MCF 10A (cell line): ENCODE results near the gene NTN4. TPM values are rescaled to one million over a fixed set of nuclear protein-coding genes. Genes with fewer than 3 reads are reported as not detected.
A peak's percentile ranks its signal among the peaks of the same experiment; 100 is the strongest.

Experiments
- BruUV-seq: library from RNA; stranded (reverse); fragments of 400-500 nt; replicated peaks from 2 replicates; lab custom pipeline; 2021; lab: Mats Ljungman, UMichigan
- CTCF ChIA-PET: fragments of 300-600 bp; sonication (Branson Sonifier 250); formaldehyde crosslinking; extraction: SDS; loops from one replicate; lab custom pipeline; 2021; ENCODE audit warnings: antibody characterized with exemption, inconsistent platforms; lab: Yijun Ruan, JAX
- POLR2A ChIA-PET: fragments of 300-600, 350-650 bp; sonication (Branson Sonifier 250); formaldehyde crosslinking; extraction: SDS; loops from one replicate; lab custom pipeline; 2020; ENCODE audit warnings: antibody characterized with exemption, inconsistent platforms; lab: Yijun Ruan, JAX
- DNase-seq: peaks from one replicate; pipeline ENCODE4 v3.0.0-alpha.2; 2018; ENCODE audit not compliant: unreplicated experiment
- H3K27ac Mint-ChIP-seq: one replicate; pipeline ENCODE4 v1.8.0; 2022; ENCODE audit warnings: mild to moderate bottlenecking, low read depth, mixed read lengths; ENCODE audit not compliant: unreplicated experiment
- H3K27me3 Mint-ChIP-seq: one replicate; pipeline ENCODE4 v1.8.0; 2022; ENCODE audit warnings: mixed read lengths; ENCODE audit not compliant: insufficient read depth, unreplicated experiment
- H3K36me3 Mint-ChIP-seq: one replicate; pipeline ENCODE4 v1.8.0; 2022; ENCODE audit warnings: mild to moderate bottlenecking, moderate library complexity, mixed read lengths; ENCODE audit not compliant: insufficient read depth, unreplicated experiment
- H3K4me1 Mint-ChIP-seq: one replicate; pipeline ENCODE4 v1.8.0; 2022; ENCODE audit warnings: mixed read lengths; ENCODE audit not compliant: insufficient read depth, unreplicated experiment
- H3K4me3 Mint-ChIP-seq: one replicate; pipeline ENCODE4 v1.8.0; 2022; ENCODE audit warnings: mild to moderate bottlenecking, moderate library complexity, mixed read lengths; ENCODE audit not compliant: unreplicated experiment
- H3K9me3 Mint-ChIP-seq: one replicate; pipeline ENCODE4 v1.8.0; 2022; ENCODE audit warnings: mixed read lengths; ENCODE audit not compliant: unreplicated experiment
- CTCF ChIP-seq: fragments of 200-600 bp; IDR thresholded peaks from one replicate; pipeline ENCODE4 v1.8.0; 2022; ENCODE audit warnings: antibody characterized with exemption, mild to moderate bottlenecking; ENCODE audit not compliant: unreplicated experiment
- intact Hi-C: fragments of 100-400 bp; cut with micrococcal nuclease; formaldehyde crosslinking; loops from 2 replicates; pipeline ENCODE4 v1.14.1; 2022
- total RNA-seq: library from RNA; stranded (reverse); gene quantifications from 2 replicates; pipeline ENCODE4 v1.2.3, GENCODE V29; 2022

NTN4 gene
- total RNA-seq, 1 experiment from 2014 or later: 53.0 TPM

- no peak for TF ChIP-seq CTCF
- H3K36me3 Mint-ChIP-seq: no peaks in the 10 kb centered on the region
- no peak overlapping the region for H3K27ac Mint-ChIP-seq
- H3K4me1 Mint-ChIP-seq: peaks cover 14% of the 10 kb centered on the region
- ChIA-PET CTCF (interaction anchor here (0.8 to 1.2 kb wide), 2 partner anchors 19 to 241 kb away, joined by 3 to 5 read pairs; partner anchors contain the start of gene CCDC38), POLR2A (interaction anchor here (0.6 kb wide), 1 partner anchor 15 kb away, joined by 3 read pairs; no protein-coding TSS in a partner anchor)
- intact Hi-C loops: loop anchor here (2.0 to 10.0 kb wide), 3 partner anchors 87 to 117 kb away; no protein-coding TSS in a partner anchor
- BruUV-seq: no TSS peak
- H3K27me3 Mint-ChIP-seq: no peaks in the 10 kb centered on the region
- DNase-seq: no peak
- no peaks in the 10 kb centered on the region for H3K9me3 Mint-ChIP-seq
- H3K4me3 Mint-ChIP-seq: no peak overlapping the region
Observed at GRCh38 chr12:95701722-95702418, 88.7 kb downstream of the NTN4 start.

DNA sequence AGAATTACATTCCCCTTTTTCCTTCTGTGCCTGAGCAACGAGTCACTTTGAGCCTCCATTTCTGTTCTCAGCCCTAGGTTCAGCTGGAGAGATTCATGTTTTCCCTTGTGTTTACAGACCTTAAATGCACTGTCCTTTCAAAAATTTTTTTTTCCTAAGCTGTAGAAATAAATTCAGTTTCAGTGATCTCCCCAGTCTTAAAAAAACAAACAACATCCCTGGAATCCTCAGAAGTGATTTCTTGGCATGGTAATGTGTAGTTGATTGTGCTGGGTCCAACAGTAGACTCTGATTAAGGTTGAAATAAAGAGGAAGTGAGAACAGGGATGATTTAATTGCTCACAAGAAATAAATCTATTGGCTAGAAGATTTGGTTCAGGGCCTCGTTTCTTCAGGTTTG is 89.3 kb downstream of the NTN4 start:
- Mint-ChIP-seq H3K36me3 (no peaks in the 10 kb centered on the region), H3K4me1 (peaks cover 14% of the 10 kb centered on the region)

GRCh38 chr12:95700316-95700785 is 90.2 kb downstream of the NTN4 start:
- H3K4me3 Mint-ChIP-seq: peak overlapping the region; percentile 48
- no peaks in the 10 kb centered on the region for H3K27me3 Mint-ChIP-seq
- intact Hi-C loops: loop anchor here (1.0 to 10.0 kb wide), 4 partner anchors 67 to 116 kb away; no protein-coding TSS in a partner anchor
- peak; percentile 89 for DNase-seq
- peaks cover 14% of the 10 kb centered on the region for H3K4me1 Mint-ChIP-seq
- no peak for TF ChIP-seq CTCF
- ChIA-PET POLR2A (no interaction called here), CTCF (no interaction called here)
- BruUV-seq: no TSS peak
- peak overlapping the region; percentile 92 for H3K27ac Mint-ChIP-seq
- no peaks in the 10 kb centered on the region for H3K9me3 Mint-ChIP-seq
- no peaks in the 10 kb centered on the region for H3K36me3 Mint-ChIP-seq

More for the DNA sequence above, 89.3 kb downstream of the NTN4 start:
- Mint-ChIP-seq H3K4me3 (no peak overlapping the region), H3K27ac (peak overlapping the region; percentile 92), H3K27me3 (no peaks in the 10 kb centered on the region), H3K9me3 (no peaks in the 10 kb centered on the region)
- TF ChIP-seq CTCF: no peak
- CTCF ChIA-PET: interaction anchor here (0.8 to 1.2 kb wide), 2 partner anchors 20 to 241 kb away, joined by 3 to 5 read pairs; partner anchors contain the start of gene CCDC38
- BruUV-seq: no TSS peak
- POLR2A ChIA-PET: interaction anchor here (0.6 kb wide), 1 partner anchor 14 kb away, joined by 3 read pairs; no protein-coding TSS in a partner anchor
- intact Hi-C loops: loop anchor here (2.0 to 10.0 kb wide), 3 partner anchors 88 to 116 kb away; no protein-coding TSS in a partner anchor
- peak; percentile 24 for DNase-seq

DNA sequence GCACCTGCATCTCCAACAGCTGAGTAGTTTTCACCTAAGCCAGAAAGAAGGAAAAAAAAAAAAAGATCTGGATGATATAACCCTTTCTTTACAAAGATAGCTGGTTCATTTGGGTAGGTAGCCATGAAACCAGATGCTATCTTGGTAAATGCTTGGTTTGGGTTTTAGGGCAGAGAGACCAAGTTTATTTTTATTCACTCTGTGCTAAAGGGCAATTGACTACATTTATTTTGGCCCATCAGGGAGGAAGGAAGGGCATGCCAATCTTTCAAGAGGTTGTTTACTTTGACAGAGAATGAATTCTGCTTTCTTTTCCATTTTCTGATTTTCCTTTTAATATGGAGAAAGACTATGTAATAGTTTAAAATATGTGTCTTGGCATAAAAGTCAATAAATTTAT is 91.0 kb downstream of the NTN4 start:
- no peak for TF ChIP-seq CTCF
- Mint-ChIP-seq H3K4me3 (no peak overlapping the region), H3K27me3 (no peaks in the 10 kb centered on the region), H3K27ac (no peak overlapping the region), H3K36me3 (no peaks in the 10 kb centered on the region), H3K4me1 (peaks cover 14% of the 10 kb centered on the region), H3K9me3 (no peaks in the 10 kb centered on the region)
- BruUV-seq: no TSS peak
- ChIA-PET POLR2A (no interaction called here), CTCF (no interaction called here)
- intact Hi-C loops: no loop called here
- DNase-seq: no peak
